HUDEP-2 (cell line): ENCODE data around the gene TBC1D2B.
"Not testable (repeated sequence)": the region's sequence is repeated elsewhere in the genome, so short reads cannot be mapped to it uniquely, and the experiment has no call there.

Source experiments
- DNase-seq, 76 experiments: peaks; one replicate each; lab custom pipeline; 2025; ENCODE audit not compliant: unreplicated experiment in 76 of 76; lab: John Stamatoyannopoulos, UW

TBC1D2B gene

DNA sequence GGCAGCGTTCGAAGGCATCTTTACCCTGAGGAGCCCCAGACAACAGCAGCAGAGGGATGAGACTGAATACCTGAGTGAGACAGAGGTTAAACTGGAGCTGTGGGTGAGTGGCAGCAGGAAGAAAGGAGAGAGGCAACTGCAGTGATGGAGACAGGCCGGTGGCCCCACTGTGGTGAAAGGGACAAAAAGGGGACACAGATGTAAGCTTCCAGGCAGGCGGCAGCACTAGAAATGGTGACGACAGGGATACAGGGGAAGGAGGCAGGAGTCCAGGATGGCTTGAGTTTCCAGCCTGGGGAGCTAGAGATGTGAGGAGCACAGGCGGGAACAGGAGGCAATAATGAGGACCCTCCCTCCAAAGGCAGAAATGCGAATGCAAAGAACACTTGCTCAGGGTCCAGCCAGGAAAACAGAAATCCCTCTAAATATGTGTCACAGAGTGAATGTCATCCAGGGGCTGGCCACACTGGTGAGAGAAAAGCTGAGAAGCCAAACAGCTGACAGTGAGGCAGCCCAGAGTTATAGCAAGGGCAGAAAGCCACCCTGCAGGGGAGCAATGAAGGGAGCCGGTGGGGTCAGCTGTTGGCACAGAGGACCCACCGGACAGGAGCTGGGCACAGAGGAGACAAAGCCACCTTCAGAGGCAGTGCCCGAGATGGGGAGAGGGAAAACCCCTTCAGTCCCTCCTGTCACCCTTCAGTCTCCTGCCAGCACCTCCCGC lies 70.1 kb downstream of the TBC1D2B start:
- DNase-seq = no peak

DNA sequence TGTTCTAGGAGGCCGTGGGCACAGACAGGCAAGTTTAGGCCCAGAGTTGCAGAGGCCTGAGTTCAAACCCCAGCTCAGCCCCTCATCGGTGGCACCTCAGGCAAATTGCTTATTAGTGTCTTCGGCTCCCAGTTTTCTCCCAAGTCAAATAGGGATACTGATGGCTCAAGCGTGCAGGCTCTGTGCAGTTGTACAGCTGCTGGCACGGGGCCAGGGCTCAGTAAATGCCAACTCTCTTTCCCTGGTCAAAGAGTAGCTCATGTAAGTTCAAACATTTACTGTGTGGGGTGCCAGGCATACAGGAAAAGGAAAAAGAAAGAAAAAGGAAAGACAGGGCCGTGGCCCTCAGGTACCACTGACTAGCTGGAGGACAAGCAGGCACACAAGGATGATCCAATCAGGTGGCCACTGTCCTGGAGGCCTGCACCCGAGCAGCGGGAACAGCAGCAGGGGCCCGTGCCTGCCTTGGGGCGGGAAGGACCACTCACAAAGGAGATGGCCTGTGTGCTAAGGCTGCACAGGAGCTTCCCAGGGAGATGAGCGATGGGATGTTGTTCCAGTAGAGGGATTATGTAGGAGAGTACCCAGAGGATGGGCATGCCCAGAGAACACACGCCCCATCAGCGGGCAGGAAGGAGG lies 70.8 kb downstream of the TBC1D2B start:
- DNase-seq = no peak

DNA sequence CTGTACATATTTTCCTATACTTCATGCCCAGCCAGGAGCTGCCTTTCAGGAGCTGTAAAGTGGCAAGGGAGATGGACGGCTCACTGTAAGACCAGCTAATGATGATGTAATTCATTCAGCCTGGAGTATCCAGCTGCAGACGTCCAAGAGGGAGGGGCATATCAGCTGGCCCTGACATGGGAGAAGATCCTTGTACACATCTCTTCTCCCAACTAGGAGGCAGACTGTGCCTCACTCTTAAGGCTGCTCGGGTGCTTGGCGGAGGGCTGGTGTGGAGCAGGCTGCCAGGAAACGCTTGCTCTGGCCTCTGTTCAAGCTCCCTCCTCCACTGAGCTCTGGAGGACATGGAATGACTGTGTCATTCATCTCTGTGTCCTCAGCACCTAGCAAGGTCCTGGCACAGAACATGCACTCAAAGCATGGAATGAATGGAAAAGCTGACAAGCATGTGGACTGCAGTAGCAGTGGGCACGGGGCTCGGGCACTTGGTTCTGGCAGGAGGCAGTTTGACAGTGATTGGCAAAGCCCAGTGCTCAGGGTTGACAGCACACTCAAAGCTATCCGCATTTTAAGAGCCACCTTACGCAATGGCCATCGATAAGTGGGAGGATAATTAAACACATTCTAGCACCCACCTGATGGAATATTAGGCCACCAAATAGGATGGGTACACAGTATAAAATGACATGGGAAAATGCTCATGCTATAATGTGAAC lies 72.4 kb downstream of the TBC1D2B start:
- DNase-seq = no peak

DNA sequence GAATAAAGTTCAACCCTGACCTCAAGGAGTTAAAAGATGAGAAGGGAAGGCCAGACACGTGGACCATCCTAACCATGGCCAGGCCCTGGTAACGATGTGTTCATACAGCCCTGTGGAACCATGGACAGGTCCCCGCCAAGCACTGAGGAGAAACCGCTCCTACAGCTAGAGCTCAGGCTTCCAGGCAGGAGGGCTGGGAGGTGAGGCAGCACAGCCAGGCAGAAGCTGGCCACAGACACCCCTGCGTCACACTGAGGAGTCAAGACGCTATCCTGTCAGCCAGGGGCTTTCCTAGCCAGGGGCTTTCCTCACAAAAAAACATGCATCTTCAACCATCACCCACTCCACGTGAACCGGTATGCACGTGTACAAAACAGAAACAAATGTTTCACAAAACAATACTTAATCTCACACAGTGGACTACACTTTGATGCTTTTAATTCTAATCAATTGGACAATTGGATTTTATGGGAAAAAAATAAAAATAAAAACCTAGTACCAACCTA lies 73.2 kb downstream of the TBC1D2B start:
- DNase-seq = no peak

DNA sequence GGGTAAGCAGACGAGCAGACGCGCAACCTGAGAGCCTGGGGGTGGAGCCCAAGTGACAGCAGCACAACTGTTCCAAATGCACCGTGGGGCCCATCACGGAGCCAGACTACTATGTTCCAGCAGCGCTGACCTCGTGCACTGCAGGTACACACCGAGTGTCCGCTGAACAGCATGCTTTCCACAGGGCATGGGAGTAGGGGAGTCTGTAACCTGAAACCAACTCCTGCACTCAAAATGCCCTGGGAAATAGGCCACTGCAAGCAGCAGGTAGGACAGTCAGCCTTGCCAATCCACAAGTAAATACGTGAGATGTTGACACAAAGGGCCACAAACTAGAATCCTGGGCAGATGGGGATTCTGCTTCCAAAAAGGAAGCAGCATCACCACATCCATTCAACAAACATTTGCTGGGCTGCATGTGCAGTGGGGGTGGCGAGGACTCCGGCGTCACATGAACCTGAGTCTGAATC lies 73.9 kb downstream of the TBC1D2B start:
- DNase-seq = no peak

DNA sequence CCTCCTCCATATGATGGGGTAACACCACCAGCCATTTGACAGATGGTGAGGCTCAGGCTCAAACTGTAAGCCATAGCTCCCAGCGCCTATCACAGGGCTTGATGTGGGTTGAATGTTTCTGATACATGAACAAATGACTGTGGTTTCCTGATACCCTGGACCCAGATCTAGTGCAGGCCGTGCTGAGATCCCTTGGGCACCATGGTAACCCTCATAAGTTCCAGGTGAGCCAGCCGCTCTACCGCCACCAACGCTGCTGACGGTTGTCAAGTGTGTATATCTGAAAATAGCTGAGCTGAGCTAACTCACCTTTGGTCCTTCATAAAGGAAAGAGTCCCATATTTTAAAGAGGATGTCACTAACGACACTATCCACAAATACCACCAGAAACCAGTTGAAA lies 74.5 kb downstream of the TBC1D2B start:
- DNase-seq = no peak

DNA sequence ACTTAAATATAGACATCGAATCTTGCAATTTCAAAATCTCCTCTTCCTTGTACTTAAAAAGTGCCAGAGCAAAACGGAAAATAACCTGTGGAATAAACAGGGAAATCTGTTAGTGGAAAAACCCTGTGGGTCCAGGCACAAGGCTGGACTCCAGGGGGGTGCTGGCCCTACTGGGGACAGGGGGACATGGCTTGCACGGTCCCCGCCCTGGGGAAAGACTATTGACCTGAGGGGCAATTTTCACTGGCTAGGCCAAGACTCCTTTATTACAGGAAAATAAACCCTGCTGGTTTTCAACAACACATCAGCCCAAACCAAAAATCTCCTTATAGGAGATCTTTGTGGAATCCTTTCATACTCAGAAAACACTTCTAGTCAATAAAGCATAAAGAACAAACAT lies 75.9 kb downstream of the TBC1D2B start:
- no peak for DNase-seq

DNA sequence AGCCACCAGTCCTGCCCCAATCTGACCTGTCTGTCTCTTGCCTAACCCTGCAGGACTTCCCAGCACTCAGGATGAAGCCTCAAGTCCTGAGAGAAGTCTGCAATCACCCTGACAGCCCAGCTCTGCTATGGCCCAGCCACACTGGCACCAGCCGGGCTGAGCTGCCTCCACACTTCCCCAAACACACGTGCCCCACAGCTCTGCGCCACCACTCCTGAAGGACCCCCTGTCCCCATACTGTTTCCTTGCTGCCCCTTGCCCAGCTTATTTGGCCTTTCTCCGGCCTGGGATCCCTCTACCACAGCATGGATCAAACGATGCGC lies 76.6 kb downstream of the TBC1D2B start:
- no peak for DNase-seq

DNA sequence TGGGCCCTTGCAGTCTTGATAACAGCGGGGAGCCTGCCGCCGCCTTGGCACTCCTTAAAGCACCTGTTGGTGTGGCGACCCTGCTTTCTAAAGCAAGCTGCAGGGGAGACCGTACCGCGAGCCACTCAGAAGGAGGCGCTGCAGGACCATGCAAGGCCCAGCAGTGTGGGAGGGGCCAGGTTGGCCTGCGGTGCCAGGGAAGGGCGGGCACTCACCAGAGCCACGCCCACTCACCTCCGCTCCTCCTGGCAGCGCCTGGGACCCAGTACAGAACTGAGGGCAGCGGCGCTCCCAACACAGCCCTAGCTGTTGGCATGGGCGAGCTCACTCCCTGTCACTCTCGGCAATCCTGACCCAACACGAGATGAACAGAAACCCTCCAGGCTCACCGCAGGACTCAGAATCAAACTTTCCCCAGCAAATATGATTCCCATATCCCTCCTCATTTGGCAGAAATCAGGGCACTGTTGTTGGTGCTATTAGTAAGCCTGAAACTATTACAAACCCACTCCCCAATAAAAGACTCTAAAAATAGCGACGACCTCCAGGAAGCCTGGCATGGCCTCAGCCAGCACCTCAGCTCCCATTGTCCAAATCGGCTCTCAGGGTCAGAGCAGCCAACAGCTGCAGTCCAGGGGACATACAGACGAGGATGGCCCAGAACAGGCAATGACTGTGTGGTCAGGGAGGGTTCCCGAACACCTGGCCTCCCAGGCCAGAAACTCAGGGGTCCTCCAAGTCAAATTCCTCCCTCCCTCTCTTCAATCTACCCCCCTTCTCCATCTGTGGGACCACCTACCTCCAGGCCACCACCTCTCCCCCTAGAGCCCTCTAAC lies 77.2 kb downstream of the TBC1D2B start:
- DNase-seq = peak in 74 of 76 experiments; percentile 9 to 85 (median 72)

DNA sequence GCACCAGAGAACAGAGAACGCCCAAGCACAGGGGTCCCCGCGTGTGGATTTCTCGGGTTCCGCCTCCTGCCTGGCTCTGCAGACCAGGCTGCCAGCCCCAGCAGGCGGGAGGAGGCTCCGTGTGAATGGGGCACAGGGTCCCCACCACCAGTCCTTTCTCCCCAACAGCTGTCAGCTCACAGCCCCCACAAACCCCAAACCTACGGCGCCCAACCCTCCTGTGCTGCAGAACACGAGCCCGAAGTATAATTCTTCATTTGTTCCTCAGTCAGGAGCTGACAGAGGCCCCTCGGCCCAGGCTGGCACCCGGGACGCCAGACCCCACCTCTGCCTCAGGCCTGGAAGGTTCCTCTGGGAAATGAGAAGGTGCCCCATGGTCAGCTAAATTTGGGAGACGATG lies 78.0 kb downstream of the TBC1D2B start:
- DNase-seq = no peak

DNA sequence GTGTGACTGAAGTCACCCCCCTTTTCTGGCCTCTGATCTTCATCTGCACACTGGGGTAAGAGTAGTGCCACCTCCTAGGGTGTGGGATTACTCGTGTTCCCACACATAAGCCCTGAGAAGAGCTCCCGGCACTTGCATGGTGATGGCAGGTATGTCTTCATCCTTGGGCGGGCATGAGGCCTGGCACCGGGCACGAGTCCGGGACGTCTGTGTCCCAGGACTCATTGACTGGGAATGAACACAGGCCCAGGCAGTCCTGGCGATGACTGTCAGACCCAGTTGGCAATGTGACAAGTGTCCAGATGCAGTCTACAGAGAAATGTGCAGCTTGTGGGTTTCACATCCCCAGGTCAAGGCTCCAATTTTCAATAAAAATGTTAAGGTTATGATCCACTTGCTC lies 78.9 kb downstream of the TBC1D2B start:
- no peak for DNase-seq

DNA sequence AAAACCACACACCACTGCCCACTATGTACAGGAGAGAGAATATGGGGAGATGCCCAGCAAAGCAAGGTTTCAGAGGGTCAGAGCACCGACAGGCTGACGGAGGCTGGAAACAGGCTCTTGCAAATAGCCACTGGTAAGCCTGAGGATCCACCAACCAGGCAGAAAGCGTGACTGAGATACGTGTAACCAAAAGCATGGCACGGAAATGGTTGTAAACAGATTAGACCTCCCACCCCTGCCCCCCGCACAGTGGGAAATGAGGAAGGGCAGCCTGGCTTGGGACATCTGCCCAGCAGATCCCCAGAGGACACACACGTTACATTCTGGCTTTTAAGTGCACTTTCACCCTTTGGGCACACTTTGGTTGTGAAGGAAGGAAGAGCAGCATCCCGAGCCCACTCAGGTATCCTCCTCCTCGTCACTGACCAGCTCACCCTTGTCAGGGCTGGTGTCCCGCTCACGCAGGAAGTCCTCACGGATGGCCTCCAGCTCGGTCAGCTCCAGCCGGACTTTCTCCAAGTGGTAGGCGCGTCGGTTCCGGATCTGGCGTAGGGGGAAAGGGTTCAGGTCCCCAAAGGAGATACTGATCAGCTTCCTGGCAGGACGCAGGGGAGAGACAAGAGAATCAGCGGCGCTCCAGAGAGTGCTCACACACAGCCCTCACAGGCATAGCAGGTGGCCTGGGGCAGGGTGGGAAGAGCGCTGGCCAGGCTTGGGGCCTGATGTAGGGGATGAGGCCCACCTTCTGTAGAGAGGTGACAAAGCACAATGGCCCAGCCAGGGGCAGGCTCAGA lies 79.6 kb downstream of the TBC1D2B start:
- DNase-seq = not testable (repeated sequence)

DNA sequence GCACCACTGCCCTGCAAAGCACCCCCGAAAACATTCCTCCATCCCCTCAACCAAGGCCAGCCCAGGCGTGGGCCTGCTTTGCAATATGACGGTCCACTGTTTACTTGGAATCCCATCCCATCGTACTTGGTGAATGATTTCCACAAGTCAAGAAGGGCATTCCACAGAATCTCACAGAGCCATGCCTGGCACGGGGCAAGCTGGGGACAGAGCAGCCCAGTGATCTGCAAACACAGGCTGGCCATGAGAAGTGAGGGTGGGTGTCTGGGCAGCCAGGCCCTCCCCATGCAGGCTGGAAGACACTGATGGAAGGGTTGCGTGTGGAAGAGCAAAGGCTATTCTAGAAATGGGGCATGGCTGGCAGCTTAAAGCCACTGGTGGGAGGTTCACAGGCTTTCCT lies 80.3 kb downstream of the TBC1D2B start:
- DNase-seq = not testable (repeated sequence)

DNA sequence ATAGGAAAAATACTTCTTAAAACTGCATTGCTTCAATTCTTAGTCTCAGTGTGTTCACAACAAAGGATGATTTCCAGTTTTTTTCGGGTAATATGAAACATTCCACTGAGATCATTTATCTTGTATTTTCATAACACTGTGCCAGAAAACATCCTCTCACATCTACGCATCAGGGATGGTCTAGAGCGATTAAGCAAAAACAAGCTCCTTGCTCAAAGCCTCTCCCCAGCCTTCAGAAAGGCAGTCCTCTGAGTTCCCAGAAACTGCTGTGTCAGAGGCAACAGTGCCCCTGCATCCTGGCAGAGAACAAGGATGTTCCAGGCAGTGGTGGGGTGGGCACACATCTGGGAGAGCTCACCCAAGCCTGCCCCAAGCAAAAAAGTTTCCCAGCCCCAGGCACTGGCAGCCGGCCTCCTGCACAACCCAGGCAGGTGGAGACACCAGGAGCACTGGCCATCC lies 80.8 kb downstream of the TBC1D2B start:
- not testable (repeated sequence) for DNase-seq

DNA sequence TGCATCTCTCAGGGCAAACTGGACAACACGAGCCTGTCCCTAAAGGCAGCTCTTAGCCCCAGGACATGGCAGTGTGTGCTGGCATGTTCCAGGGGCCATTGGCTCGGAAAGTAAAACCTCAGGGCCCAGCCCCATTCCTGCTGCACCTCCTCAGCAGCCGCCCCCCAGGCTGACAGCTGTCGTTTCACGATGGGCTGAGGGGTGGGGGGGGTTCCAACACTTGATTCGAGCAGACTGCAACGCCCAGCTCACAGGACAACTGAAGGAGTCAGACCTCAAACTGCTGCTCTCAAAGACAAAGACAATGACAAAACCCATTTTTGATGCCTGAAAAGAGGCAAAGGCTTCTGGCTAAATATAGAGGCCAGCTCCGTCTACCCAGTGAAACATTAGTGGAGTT lies 81.3 kb downstream of the TBC1D2B start:
- DNase-seq = not testable (repeated sequence)

DNA sequence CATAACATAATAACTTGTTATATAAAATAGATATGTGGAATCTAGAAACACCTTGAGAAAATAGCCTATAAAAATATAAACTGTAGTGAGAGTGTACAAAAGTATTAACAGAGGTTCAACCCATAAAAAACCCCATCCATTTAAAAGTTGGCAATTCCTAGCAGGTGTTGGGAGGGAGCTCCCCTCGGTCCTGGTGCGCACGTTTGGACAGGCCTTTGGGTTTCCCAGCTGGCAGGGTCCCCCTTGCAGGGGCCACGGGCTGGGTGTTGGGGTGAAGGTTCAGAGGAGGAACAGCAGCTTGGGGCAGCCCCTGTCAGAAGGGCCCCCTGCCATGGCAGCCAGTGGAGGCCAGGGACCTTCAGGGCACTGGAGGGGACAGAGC lies 82.0 kb downstream of the TBC1D2B start:
- DNase-seq = not testable (repeated sequence)

DNA sequence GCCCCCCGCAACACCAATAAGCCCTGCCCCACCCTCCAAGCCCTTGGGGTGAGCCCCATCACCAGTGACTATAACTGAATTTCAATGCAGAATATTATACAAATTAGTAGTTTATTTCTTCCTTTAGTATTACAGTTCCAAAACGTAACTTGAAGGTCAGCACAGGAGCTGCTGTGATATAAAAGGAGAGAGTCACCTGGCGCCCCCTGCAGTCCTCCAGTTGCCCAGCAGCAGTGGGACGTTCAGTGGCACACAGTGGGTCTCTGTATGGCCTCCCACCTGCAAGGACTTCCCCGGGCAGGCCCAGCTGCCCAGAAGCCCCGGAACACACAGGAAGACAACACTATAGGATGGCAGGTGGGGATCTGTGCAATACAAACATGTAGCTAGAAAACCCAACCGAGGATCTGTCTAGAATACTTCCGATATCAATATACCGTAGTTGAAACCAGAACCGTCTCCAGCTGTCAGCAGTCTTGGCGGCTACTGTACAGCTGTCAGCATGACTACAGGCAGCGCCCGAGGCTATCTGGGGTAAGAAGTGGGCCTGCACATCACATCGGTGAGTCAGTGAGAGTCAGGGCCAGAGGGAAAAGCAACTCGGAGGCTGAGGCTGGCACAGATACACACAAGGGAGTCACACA lies 82.5 kb downstream of the TBC1D2B start:
- DNase-seq = peak in 6 of 76 experiments; percentile 6 to 21 (median 12)

DNA sequence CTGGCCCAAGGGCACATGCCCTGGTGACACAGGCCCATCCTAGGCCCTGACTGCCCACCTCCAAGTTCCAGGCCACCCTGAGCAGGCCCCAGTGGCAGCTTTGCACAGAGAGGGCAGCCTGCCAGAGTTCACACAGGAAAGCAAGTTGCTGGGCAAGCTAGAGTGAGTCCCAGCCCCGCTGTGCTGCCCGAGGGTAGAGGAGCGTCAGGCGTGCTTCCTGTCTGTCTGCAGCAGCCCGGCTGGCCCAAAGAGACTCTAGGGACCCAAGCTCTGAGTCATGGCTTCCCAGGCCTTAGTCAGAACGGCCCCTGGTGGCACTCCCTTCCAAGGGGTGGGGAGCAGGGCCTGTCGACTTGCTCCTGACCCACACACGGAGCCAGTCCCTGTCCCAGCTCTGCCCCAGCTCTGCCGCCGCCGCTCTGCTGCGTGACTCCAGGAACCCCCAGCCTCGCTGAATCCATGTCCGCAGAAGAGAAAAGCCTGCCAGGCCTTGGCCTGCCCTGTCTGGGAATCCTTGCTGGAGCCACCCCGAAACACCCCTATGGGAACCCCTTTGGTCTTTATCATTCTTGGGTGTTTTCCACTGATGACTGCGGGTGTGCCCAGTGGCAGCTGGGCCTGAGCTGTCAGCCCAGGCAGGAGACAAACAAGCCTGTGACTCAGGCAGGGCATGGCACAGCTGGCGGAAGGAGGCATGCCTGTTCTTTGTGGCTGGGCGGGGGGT lies 83.4 kb downstream of the TBC1D2B start:
- peak in 36 of 76 experiments; percentile 5 to 58 (median 28) for DNase-seq
